Renal cortex interstitium (tissue), 15 donors: ENCODE data around the gene ELOB. TPM values are rescaled to one million over a fixed set of nuclear protein-coding genes. Genes with fewer than 3 reads are reported as not detected.

Experiments used
- DNase-seq, 11 donors: peaks; one replicate each; pipeline ENCODE4 v3.0.0-alpha.2; 2013; ENCODE audit warnings: low read depth in 9 of 11, low spot score in 4 of 11; ENCODE audit errors: extremely low read depth in 1 of 11
- long read RNA-seq, 16 experiments: transcript quantifications; one replicate each; lab custom pipeline, GENCODE V29; 2026
- polyA plus RNA-seq, 3 donors: library from polyadenylated mRNA; unstranded; fragments of 120-200 nt; gene quantifications; one replicate each; pipeline ENCODE4 v1.2.1, GENCODE V29; 2013; ENCODE audit not compliant: insufficient read length in 3 of 3

The ELOB gene
- polyA plus RNA-seq = 100 to 1,000 TPM; 193 to 255 (median 237) TPM
- long read RNA-seq, donor 1, transcript ELOB-202 (3 exons, 997 nt) = minor isoform, 143 of 349 reads
- long read RNA-seq, donor 1, transcript ELOB-203 (4 exons, 991 nt) = major isoform, 184 of 349 reads
- long read RNA-seq, donor 1, partial matches to known transcripts = 19 of 349 reads
- long read RNA-seq, donor 1, other reads (novel, unspliced or antisense) = 0 of 349 reads
- long read RNA-seq, donor 2, transcript ELOB-203 (4 exons, 991 nt) = major isoform, 151 of 328 reads
- long read RNA-seq, donor 2, transcript ELOB-202 (3 exons, 997 nt) = minor isoform, 137 of 328 reads
- long read RNA-seq, donor 2, partial matches to known transcripts = 5 of 328 reads
- long read RNA-seq, donor 2, other reads (novel, unspliced or antisense) = 29 of 328 reads
- long read RNA-seq, donor 3, transcript ELOB-202 (3 exons, 997 nt) = minor isoform, 226 of 467 reads
- long read RNA-seq, donor 3, transcript ELOB-203 (4 exons, 991 nt) = major isoform, 234 of 467 reads
- long read RNA-seq, donor 3, partial matches to known transcripts = 5 of 467 reads
- long read RNA-seq, donor 3, other reads (novel, unspliced or antisense) = 0 of 467 reads
- long read RNA-seq, donor 4, transcript ELOB-203 (4 exons, 991 nt) = major isoform, 132 of 249 reads
- long read RNA-seq, donor 4, transcript ELOB-202 (3 exons, 997 nt) = minor isoform, 109 of 249 reads
- long read RNA-seq, donor 4, partial matches to known transcripts = 5 of 249 reads
- long read RNA-seq, donor 4, other reads (novel, unspliced or antisense) = 0 of 249 reads
- long read RNA-seq, donor 5 = 0 reads
- long read RNA-seq, donor 6, transcript ELOB-203 (4 exons, 991 nt) = minor isoform, 129 of 292 reads
- long read RNA-seq, donor 6, transcript ELOB-202 (3 exons, 997 nt) = major isoform, 142 of 292 reads
- long read RNA-seq, donor 6, partial matches to known transcripts = 17 of 292 reads
- long read RNA-seq, donor 6, other reads (novel, unspliced or antisense) = 0 of 292 reads
- long read RNA-seq, donor 7, transcript ELOB-202 (3 exons, 997 nt) = minor isoform, 166 of 410 reads
- long read RNA-seq, donor 7, transcript ELOB-205 (3 exons, 331 nt) = minor isoform, 5 of 410 reads
- long read RNA-seq, donor 7, transcript ELOB-203 (4 exons, 991 nt) = major isoform, 238 of 410 reads
- long read RNA-seq, donor 7, partial matches to known transcripts = 0 of 410 reads
- long read RNA-seq, donor 7, other reads (novel, unspliced or antisense) = 0 of 410 reads
- long read RNA-seq, donor 8 = 0 reads
- long read RNA-seq, donor 9, transcript ELOB-202 (3 exons, 997 nt) = major isoform, 126 of 265 reads
- long read RNA-seq, donor 9, transcript ELOB-203 (4 exons, 991 nt) = minor isoform, 122 of 265 reads
- long read RNA-seq, donor 9, partial matches to known transcripts = 14 of 265 reads
- long read RNA-seq, donor 9, other reads (novel, unspliced or antisense) = 0 of 265 reads
- long read RNA-seq, donor 10, transcript ELOB-202 (3 exons, 997 nt) = minor isoform, 163 of 399 reads
- long read RNA-seq, donor 10, transcript ELOB-203 (4 exons, 991 nt) = major isoform, 206 of 399 reads
- long read RNA-seq, donor 10, partial matches to known transcripts = 22 of 399 reads
- long read RNA-seq, donor 10, other reads (novel, unspliced or antisense) = 5 of 399 reads
- long read RNA-seq, donor 11, transcript ELOB-203 (4 exons, 991 nt) = major isoform, 108 of 215 reads
- long read RNA-seq, donor 11, transcript ELOB-202 (3 exons, 997 nt) = minor isoform, 102 of 215 reads
- long read RNA-seq, donor 11, partial matches to known transcripts = 0 of 215 reads
- long read RNA-seq, donor 11, other reads (novel, unspliced or antisense) = 5 of 215 reads
- long read RNA-seq, donor 12, transcript ELOB-203 (4 exons, 991 nt) = minor isoform, 83 of 200 reads
- long read RNA-seq, donor 12, transcript ELOB-202 (3 exons, 997 nt) = major isoform, 93 of 200 reads
- long read RNA-seq, donor 12, partial matches to known transcripts = 23 of 200 reads
- long read RNA-seq, donor 12, other reads (novel, unspliced or antisense) = 0 of 200 reads
- long read RNA-seq, donor 13 = 0 reads
- long read RNA-seq, donor 14, transcript ELOB-203 (4 exons, 991 nt) = major isoform, 196 of 345 reads
- long read RNA-seq, donor 14, transcript ELOB-202 (3 exons, 997 nt) = minor isoform, 144 of 345 reads
- long read RNA-seq, donor 14, partial matches to known transcripts = 0 of 345 reads
- long read RNA-seq, donor 14, other reads (novel, unspliced or antisense) = 0 of 345 reads
- long read RNA-seq, donor 15, transcript ELOB-203 (4 exons, 991 nt) = minor isoform, 37 of 85 reads
- long read RNA-seq, donor 15, transcript ELOB-202 (3 exons, 997 nt) = major isoform, 41 of 85 reads
- long read RNA-seq, donor 15, partial matches to known transcripts = 0 of 85 reads
- long read RNA-seq, donor 15, other reads (novel, unspliced or antisense) = 5 of 85 reads
- long read RNA-seq, donor 16, transcript ELOB-202 (3 exons, 997 nt) = minor isoform, 273 of 608 reads
- long read RNA-seq, donor 16, transcript ELOB-203 (4 exons, 991 nt) = major isoform, 306 of 608 reads
- long read RNA-seq, donor 16, partial matches to known transcripts = 23 of 608 reads
- long read RNA-seq, donor 16, other reads (novel, unspliced or antisense) = 0 of 608 reads

DNA sequence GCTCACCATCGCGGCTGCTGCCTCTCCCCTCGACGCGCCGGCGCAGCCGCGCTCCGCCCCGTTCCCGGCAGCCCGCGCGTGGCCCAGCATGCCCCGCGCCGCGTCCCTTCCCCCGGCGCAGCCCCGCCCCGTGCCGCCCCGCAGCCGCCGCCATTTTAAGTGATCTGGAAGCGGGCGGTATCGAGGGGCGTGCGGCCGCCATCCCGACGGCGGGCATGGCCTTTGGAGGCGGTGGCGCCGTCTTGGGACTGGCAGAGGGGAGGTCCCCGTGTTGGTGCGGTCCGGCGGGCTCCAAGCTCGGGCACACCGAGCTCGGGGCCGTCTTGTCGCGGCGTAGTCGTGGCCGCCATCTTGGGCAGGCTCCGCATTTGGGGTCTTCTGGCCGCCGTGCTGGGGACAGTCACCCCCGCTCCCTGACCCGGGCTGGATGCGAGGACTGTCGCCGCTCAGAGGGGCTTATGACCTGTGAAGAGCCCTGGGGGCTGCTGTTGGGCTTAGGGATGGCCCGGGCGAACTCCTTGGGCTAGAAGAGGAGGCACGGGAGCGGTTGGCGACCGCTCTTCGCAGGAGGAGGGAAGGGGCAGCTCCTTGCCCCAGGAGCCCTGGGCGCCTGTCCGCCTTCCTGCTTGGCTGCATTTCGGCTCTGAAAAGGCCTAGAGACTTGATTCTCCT is at the start of gene ELOB:
ELOB (minus strand) TSS at position 50 of the 672 bp plus-strand sequence; CDS start at position 9, 41 bp downstream.
- peak in 10 of 11 donors; percentile 72 to 88 (median 84) for DNase-seq

GRCh38 chr16:2825906-2826305 is 48.8 kb upstream of the ELOB start:
- no peak for DNase-seq

DNA sequence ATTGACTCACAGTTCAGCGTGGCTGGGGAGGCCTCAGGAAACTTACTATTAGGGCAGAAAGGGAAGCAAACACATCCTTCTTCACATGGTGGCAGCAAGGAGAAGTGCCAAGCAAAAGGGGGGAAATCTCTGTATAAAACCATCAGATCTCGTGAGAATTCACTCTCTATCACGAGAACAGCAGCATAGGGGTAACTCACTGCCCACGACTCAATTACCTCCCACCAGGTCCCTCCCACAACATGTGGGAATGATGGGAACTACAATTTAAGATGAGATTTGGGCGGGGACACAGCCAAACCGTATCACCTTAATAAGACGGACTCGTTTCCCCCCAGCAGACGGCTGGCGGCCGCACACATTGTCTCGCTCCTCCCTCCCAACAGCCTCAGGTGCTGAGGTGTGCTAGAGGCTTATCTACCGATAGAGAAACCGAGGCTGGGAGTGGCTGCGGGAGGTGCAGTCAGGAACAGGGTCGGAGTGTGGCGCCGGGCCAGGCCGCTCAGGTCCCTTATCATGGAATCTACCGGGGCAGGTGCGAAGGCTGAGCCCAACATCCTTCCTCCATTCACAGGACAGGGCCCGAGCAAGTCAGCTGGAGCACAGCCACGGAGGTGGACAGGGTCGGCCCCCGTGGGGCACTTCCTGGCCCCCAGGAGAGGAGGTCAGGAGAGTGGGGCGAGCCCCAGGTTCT is 48.1 kb upstream of the ELOB start:
- DNase-seq = no peak

DNA sequence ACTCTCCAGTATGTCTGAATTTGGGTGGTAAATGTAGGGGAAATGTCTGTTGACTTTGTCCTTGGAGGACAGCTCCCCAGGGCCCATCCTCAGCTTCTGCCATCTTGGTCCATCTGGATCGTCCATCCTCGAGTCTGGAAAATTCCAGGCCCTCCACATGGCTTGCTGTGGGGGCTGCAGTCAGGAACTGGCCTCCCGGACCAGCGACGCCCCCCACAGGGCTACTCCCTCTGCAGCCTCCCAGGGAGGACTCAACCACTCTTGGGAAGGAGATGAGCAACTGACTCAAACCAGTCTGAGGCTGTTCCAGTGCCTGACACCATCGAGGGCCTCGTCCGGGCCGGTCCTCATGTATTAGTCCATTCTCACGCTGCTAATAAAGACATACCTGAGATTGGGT is 47.5 kb upstream of the ELOB start:
- DNase-seq = no peak

- DNase-seq = no peak
Measured at GRCh38 chr16:2822496-2822895, 45.4 kb upstream of the ELOB start.

DNA sequence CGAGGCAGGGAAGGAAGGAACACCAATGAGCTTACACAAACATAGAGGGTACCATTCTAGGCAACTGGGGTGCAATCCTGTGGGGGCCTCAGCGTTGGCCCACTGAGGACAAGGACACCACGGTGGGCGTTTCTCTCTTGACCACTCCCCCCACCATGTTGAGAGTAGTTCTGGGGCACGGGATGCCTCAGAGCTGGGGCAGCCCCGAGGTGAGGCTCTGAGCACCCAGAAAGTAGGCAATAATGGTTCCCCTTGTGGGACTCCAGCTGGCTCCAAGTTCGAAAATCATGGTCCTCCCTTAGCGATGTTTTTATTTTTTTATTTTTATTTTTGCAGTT is 45.0 kb upstream of the ELOB start:
- DNase-seq = no peak

GRCh38 chr16:2821487-2822157 is 44.5 kb upstream of the ELOB start:
- no peak for DNase-seq

DNA sequence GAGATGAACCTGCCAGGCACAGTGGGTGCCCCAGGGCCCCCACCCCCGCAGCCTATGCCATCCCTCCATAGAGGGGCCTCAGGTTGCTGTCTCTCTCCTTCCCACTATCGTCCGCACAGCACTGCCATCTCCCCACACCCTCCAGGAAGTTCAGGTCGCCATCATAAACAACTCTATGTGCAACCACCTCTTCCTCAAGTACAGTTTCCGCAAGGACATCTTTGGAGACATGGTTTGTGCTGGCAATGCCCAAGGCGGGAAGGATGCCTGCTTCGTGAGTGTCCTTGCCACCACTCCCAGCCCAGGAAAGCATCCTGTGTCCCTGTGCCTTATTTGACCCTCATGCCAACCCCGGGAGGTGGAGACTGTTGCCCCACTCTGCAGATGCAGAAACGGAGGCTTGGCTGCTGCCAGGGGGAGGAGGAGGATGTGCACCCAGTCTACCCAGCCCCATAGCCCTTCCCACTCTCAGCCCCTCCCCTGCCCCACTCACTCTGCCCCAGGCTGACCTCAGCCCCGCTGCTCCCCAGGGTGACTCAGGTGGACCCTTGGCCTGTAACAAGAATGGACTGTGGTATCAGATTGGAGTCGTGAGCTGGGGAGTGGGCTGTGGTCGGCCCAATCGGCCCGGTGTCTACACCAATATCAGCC is 43.9 kb upstream of the ELOB start:
- DNase-seq = no peak

DNA sequence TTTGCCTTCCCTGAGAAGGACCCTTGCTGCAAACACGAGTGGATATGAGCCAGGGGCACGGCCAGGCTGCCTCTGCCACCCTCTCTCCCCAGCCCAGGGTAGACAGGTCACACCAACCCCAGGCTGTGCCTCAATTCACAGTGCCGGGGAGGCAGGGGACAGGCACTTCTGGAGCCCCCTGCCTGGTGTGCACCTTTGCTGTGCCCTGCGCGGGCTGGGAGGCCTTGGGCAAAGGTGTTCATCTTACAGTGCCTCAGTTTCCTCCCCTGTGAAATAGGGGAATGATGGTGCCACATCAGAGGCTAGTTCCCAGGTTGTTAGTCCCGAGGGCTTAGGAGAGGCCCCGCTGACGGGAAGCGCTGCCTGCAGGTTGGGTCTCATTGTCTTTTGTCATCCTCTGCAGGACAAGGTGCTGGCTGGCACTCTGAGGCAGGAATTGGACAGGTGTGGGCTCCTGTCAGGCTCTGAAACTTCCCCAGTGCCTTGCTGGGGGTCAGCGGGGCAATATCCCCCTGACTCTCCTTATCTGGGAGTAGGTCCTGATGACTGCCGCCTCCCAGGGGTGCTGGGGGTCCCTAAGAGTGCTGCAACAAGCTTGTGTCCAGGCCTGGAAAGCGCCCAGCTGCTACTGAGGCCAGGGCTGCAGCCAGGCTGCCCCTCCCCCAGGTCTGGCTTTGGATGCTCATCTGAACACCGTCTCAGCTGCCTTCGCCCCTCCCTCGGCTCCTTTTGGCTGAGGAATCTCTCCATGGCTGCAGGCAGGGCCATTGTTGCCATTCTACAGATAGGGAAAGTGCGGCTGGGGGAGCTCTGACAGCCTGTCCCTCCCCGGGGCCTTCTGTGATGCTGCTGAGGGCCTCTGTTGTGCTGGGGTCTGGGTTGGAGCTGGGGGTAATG is 43.1 kb upstream of the ELOB start:
- DNase-seq = no peak

DNA sequence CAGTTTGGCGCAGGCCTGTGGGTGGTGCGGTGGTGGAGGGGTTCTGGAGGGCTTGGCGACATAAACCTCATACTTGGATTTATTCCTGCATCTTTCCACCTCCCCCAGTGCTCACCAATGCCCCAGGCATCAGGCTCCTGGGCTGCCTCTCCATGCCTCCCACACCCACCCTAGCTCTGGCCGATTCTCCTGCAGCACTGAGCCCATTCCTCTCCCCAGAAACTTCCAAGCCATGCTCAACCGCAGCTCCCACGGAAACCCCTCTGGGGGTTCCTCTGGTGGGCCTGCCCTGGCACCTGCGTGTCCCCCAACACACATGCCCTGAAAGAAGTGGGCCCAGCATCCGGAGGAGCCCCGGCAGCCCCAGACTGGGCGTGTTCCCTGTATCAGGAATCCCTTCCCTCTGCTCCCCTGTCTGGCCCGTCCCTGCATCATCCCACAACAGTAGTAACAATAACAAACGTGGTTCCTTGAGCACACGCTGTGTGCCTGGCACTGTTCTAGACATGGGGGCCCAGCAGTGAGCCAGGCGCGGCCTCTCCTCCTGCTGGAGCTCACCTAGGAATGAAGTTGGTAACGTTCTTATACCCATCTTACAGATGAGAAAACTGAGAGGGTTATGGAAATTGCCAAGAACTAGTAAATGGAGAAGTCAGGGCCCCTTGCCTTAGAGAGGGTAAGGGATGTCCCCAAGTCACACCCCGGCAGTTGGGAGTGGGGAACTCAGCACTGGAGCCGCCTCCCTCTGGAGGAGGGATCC is 42.3 kb upstream of the ELOB start:
- DNase-seq = no peak

DNA sequence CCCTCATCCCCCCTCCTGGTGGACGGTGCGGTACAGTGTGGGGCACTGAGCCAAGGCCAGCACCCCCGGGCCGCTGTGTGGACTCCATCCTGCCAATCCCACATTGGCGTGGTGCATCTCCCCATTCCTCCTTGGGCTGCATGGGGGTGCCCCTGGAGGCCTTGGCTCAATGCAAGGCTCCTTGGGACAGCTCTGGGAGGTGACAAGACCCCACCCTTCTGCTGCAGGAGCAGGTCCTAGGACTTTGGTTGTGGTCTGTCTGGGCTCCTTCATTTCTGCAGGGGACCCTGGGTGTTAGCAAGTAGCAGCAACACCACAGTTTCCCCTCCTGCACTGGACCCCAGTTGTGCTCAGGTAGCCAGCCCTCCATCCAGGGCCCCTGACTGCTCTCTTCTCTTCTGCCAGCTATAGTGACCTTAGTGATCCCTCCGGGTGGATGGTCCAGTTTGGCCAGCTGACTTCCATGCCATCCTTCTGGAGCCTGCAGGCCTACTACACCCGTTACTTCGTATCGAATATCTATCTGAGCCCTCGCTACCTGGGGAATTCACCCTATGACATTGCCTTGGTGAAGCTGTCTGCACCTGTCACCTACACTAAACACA is 41.3 kb upstream of the ELOB start:
- DNase-seq = no peak
